Measurements from ENCODE around the gene IRX1.

Gene IRX1

DNA sequence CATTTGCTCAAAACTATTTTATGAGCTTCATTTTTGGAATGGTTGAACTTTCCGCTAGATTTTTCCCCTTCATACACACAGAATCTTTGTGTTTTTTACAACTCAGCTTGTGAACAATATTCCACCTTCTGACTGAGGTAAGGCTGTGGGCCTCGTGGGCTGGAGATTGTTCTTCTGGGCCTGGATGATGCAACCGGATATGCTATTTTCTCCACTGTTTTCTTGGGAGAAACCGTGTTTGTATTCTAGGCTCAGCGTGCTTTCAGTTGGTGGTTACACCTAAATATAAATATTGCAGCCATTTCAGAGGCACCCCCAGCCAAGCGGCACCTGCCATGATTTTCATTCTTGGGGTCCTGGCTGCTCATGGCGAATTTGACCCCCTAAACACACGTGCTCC is 55.2 kb downstream of the IRX1 start:
- DNase-seq (ENCODE audit: low read depth), result no peak

Data from stimulated activated CD8-positive, alpha-beta memory T cell treated with anti-CD3 and anti-CD28 coated beads, Interleukin-15, amount 100 ng/mL, for 1 hour (primary cell).